ENCODE results near the gene CHDH. TPM values are rescaled to one million over a fixed set of nuclear protein-coding genes. Genes with fewer than 3 reads are reported as not detected.

Gene CHDH
- total and polyA plus RNA-seq, 7 experiments from 2014 or later, result 0.05 to 1.3 (median 0.27) TPM; not detected in 2

DNA sequence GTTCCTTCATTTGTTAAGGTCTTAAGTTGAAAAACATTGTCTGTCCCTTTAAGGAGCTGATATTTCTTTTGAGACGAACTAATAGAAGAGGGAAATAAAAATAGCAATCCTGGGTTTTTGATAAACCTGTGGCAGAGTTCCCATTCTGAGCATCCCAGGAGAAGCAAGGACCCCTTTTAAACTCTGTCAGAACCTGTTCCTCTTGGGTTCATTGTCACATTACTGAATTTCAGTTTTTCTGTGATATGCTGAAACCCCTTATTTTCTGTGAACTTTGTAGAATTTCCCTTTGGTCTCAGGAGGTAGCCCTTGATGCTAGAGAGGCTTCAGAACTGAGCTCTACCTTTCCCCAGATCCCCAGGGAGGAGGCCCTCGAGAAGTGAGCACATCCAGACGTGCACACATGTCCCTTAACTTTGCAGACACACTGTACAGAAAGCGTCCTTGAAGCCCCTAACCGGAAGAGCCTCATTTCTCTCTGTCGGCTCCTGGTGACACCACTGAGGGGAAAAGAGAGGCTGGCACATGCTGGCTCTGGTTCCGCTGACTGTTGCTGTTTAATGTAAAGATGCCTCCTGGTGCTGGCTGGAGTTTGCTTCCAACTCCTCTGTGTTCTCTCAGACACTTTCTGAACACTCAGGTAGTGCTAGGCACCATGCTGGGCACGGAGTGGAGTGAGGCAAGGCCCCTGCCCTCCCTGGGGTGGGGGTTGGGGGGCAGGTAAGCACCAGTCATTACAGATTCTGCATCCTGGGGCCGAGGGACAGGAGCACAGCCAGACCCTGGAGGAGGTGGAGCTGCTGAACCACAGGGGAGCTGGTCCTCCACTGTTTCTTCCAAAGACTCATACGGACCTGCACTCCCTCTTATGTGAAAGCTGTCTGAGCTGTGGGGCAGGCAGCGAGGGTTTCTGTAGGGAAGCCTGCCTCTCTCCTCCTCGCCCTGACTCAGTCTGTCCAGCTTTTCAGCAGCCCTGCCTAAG, 77.5 kb downstream of the CHDH start:
- Mint-ChIP-seq H3K9me3 (peaks cover 0 to 3% (median 0%) of the 10 kb centered on the region in 11 donors), H3K27ac (no peak overlapping the region), H3K36me3 (no peaks in the 10 kb centered on the region), H3K4me3 (no peak overlapping the region), H3K4me1 (no peaks in the 10 kb centered on the region), H3K27me3 (peaks cover 10 to 35% (median 13%) of the 10 kb centered on the region in 5 donors)
- H3K27me3 ChIP-seq (ENCODE audit: control insufficient read depth in 2 of 2, insufficient read depth in 2 of 2, low read length in 2 of 2), result no peaks in the 10 kb centered on the region
- no peak overlapping the region for H3K27ac ChIP-seq (ENCODE audit: low read depth, low read length)
- H3K9me3 ChIP-seq (ENCODE audit: control insufficient read depth in 2 of 3, low read length in 3 of 3), result no peaks in the 10 kb centered on the region
- POLR2A ChIA-PET, result no interaction called here
- intact Hi-C loops (cut with micrococcal nuclease), result no loop called here
- no peak for DNase-seq
- CTCF ChIA-PET, result no interaction called here
- no peak for ATAC-seq
- no peaks in the 10 kb centered on the region for H3K36me3 ChIP-seq (ENCODE audit: control insufficient read depth in 2 of 3, insufficient read depth in 3 of 3, low read length in 3 of 3)
- no peak overlapping the region for H3K4me3 ChIP-seq (ENCODE audit: low read length)
- H3K4me1 ChIP-seq (ENCODE audit: control insufficient read depth in 2 of 2, insufficient read depth in 2 of 2, low read length in 2 of 2), result no peaks in the 10 kb centered on the region

DNA sequence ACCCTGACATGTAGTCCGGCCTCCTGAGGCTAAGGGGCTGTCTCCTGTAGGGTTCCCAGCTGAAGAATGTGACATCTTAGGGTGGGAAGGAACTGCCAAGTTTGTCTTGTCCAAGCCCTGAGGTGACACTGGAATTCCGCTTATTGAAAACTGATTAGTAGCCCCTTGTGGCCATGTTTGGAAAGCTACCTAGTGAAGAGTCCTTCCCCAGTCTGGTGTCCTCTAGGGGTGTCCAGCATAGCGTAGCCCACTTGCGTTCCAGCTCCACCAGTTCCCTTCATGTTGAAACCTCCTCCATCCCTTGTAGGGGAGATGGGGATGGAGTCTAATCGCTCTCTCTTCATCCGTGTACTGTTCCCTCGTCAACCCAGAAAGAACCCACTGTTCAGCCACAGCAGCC, 79.5 kb downstream of the CHDH start:
- Histone ChIP-seq H3K9me3 (ENCODE audit: control insufficient read depth in 2 of 3, low read length in 3 of 3) (no peaks in the 10 kb centered on the region), H3K27ac (ENCODE audit: low read depth, low read length) (no peak overlapping the region), H3K36me3 (ENCODE audit: control insufficient read depth in 2 of 3, insufficient read depth in 3 of 3, low read length in 3 of 3) (no peaks in the 10 kb centered on the region), H3K27me3 (ENCODE audit: control insufficient read depth in 2 of 2, insufficient read depth in 2 of 2, low read length in 2 of 2) (no peaks in the 10 kb centered on the region), H3K4me1 (ENCODE audit: control insufficient read depth in 2 of 2, insufficient read depth in 2 of 2, low read length in 2 of 2) (no peaks in the 10 kb centered on the region), H3K4me3 (ENCODE audit: low read length) (no peak overlapping the region)
- Mint-ChIP-seq H3K4me1 (no peaks in the 10 kb centered on the region), H3K9me3 (peaks cover 0 to 2% (median 0%) of the 10 kb centered on the region in 11 donors), H3K36me3 (no peaks in the 10 kb centered on the region), H3K4me3 (no peak overlapping the region), H3K27me3 (peaks cover 10 to 31% (median 12%) of the 10 kb centered on the region in 5 donors), H3K27ac (no peak overlapping the region)
- CTCF ChIA-PET, result no interaction called here
- POLR2A ChIA-PET, result no interaction called here
- intact Hi-C loops (cut with micrococcal nuclease), result no loop called here
- no peak for DNase-seq
- ATAC-seq, result no peak

GRCh38 chr3:53765753-53766152, 80.5 kb downstream of the CHDH start:
- Mint-ChIP-seq H3K4me3 (no peak overlapping the region), H3K9me3 (peaks cover 0 to 2% (median 0%) of the 10 kb centered on the region in 11 donors), H3K27me3 (peaks cover 5 to 24% (median 12%) of the 10 kb centered on the region in 5 donors), H3K27ac (no peak overlapping the region), H3K36me3 (no peaks in the 10 kb centered on the region), H3K4me1 (no peaks in the 10 kb centered on the region)
- Histone ChIP-seq H3K36me3 (ENCODE audit: control insufficient read depth in 2 of 3, insufficient read depth in 3 of 3, low read length in 3 of 3) (no peaks in the 10 kb centered on the region), H3K4me1 (ENCODE audit: control insufficient read depth in 2 of 2, insufficient read depth in 2 of 2, low read length in 2 of 2) (no peaks in the 10 kb centered on the region), H3K27me3 (ENCODE audit: control insufficient read depth in 2 of 2, insufficient read depth in 2 of 2, low read length in 2 of 2) (no peaks in the 10 kb centered on the region), H3K9me3 (ENCODE audit: control insufficient read depth in 2 of 3, low read length in 3 of 3) (no peaks in the 10 kb centered on the region), H3K27ac (ENCODE audit: low read depth, low read length) (no peak overlapping the region), H3K4me3 (ENCODE audit: low read length) (no peak overlapping the region)
- POLR2A ChIA-PET, result no interaction called here
- ATAC-seq, result no peak
- no peak for DNase-seq
- CTCF ChIA-PET, result no interaction called here
- intact Hi-C loops (cut with micrococcal nuclease), result no loop called here

DNA sequence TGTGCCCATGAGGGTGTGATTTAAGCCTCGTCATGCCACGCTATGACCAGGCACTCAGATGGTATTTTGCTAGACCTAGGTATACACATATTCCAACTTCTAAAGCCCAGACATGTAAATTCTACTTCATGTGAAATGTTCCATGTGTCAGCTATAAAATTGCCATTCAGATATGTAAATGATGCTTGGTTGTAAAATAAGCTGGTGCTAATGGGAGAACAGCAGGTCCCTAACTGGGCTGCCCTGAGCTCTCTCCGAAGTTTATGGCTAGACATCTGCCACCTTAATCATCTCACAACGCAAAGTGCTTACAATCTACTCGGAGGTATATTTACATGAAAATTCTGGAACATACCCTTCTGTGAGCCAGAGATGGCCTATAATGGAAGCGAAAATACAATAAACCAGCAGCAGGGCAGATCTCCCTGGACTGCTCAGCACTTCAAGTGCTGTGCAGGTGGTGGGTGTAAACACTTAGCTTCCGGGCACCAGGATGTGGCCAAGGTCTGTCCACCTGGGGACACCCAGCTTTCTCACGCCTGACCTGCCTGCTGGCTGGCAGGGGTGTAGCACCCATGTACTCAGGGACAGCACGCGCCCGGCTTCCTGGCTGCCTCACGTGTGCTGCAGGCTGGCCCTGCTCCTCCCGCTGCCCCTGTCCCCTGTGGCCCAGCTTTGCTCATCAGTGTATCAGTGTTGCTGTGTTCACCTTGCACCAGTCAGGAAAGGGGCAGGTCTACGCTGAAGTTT, 82.0 kb downstream of the CHDH start:
- intact Hi-C loops (cut with micrococcal nuclease), result no loop called here
- no peaks in the 10 kb centered on the region for H3K27me3 ChIP-seq (ENCODE audit: control insufficient read depth in 2 of 2, insufficient read depth in 2 of 2, low read length in 2 of 2)
- no peaks in the 10 kb centered on the region for H3K9me3 ChIP-seq (ENCODE audit: control insufficient read depth in 2 of 3, low read length in 3 of 3)
- H3K4me3 ChIP-seq (ENCODE audit: low read length), result no peak overlapping the region
- ChIA-PET CTCF (no interaction called here), POLR2A (no interaction called here)
- Mint-ChIP-seq H3K27me3 (peaks cover 0 to 21% (median 4%) of the 10 kb centered on the region in 5 donors), H3K27ac (no peak overlapping the region), H3K4me1 (no peaks in the 10 kb centered on the region), H3K4me3 (no peak overlapping the region), H3K9me3 (no peaks in the 10 kb centered on the region), H3K36me3 (no peaks in the 10 kb centered on the region)
- H3K36me3 ChIP-seq (ENCODE audit: control insufficient read depth in 2 of 3, insufficient read depth in 3 of 3, low read length in 3 of 3), result no peaks in the 10 kb centered on the region
- ATAC-seq (no peak), DNase-seq (no peak)
- H3K4me1 ChIP-seq (ENCODE audit: control insufficient read depth in 2 of 2, insufficient read depth in 2 of 2, low read length in 2 of 2), result no peaks in the 10 kb centered on the region
- H3K27ac ChIP-seq (ENCODE audit: low read depth, low read length), result no peak overlapping the region

DNA sequence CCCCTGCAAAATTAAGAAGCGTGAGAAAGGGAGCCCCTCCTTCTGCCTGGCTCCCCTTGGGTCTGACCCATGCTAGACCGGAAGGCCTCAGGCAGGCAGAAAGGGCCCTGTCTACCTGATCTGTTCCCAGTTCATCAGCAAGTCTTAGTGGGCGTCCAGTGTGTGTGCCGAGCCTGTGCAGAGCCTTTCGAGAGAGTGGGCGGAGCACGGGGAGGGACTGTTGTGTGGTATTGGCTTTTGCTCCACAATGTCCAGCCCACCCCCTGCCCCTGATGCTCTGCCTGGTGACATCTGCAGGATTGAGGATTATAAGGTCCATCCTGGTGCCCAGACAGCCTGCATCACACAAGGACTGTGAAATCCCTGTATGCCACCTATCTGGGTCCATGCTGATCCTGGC, 82.9 kb downstream of the CHDH start:
- Mint-ChIP-seq H3K27me3 (peaks cover 0 to 21% (median 4%) of the 10 kb centered on the region in 5 donors), H3K4me3 (no peak overlapping the region)

More for the DNA sequence above, 82.9 kb downstream of the CHDH start:
- Mint-ChIP-seq H3K9me3 (no peaks in the 10 kb centered on the region), H3K36me3 (no peaks in the 10 kb centered on the region), H3K4me1 (no peaks in the 10 kb centered on the region), H3K27ac (no peak overlapping the region)
- no peak for DNase-seq
- no peak for ATAC-seq
- Histone ChIP-seq H3K4me1 (ENCODE audit: control insufficient read depth in 2 of 2, insufficient read depth in 2 of 2, low read length in 2 of 2) (no peaks in the 10 kb centered on the region), H3K36me3 (ENCODE audit: control insufficient read depth in 2 of 3, insufficient read depth in 3 of 3, low read length in 3 of 3) (no peaks in the 10 kb centered on the region), H3K27me3 (ENCODE audit: control insufficient read depth in 2 of 2, insufficient read depth in 2 of 2, low read length in 2 of 2) (no peaks in the 10 kb centered on the region), H3K9me3 (ENCODE audit: control insufficient read depth in 2 of 3, low read length in 3 of 3) (no peaks in the 10 kb centered on the region), H3K4me3 (ENCODE audit: low read length) (no peak overlapping the region), H3K27ac (ENCODE audit: low read depth, low read length) (no peak overlapping the region)
- POLR2A ChIA-PET, result no interaction called here
- CTCF ChIA-PET, result no interaction called here
- intact Hi-C loops (cut with micrococcal nuclease), result no loop called here
